ENCODE data around the gene HOXD10.

HOXD10 gene

DNA sequence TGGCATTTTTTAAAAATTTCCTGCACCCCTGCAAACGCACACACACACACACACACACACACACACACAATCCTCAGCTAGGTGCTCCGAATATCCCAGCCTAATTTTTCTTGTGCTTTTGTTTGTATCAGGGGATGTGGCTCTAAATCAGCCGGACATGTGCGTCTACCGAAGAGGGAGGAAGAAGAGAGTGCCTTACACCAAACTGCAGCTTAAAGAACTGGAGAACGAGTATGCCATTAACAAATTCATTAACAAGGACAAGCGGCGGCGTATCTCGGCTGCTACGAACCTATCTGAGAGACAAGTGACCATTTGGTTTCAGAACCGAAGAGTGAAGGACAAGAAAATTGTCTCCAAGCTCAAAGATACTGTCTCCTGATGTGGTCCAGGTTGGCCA is 22.2 kb upstream of the HOXD10 start:
- no peak for ATAC-seq
- TF ChIP-seq BACH2 (CRISPR knock-in tag; IDR thresholded peaks at IDR 0.05; ENCODE audit: borderline replicate concordance) = no peak
- no peak for TF ChIP-seq ARNTL (CRISPR knock-in tag; IDR thresholded peaks at IDR 0.05; ENCODE audit: borderline replicate concordance, low read depth)
- TF ChIP-seq ZNF565 (CRISPR knock-in tag; conservative IDR thresholded peaks at IDR 0.05; ENCODE audit: low read depth) = no peak
- TF ChIP-seq ESRRG (CRISPR knock-in tag; IDR thresholded peaks at IDR 0.05) = no peak
- TF ChIP-seq PPARA (CRISPR knock-in tag; IDR thresholded peaks at IDR 0.05; ENCODE audit: borderline replicate concordance) = no peak
- no peak for TF ChIP-seq ZNF8 (CRISPR knock-in tag; IDR thresholded peaks at IDR 0.05)
- no peak for TF ChIP-seq CSDC2 (CRISPR knock-in tag; IDR thresholded peaks at IDR 0.05)
- no peak for TF ChIP-seq ZFP30 (CRISPR knock-in tag; IDR thresholded peaks at IDR 0.05)
- TF ChIP-seq ISL1 (CRISPR knock-in tag; IDR thresholded peaks at IDR 0.05) = no peak
- no peak for TF ChIP-seq RARB (CRISPR knock-in tag; IDR thresholded peaks at IDR 0.05)
- TF ChIP-seq CSRNP3 (CRISPR knock-in tag; IDR thresholded peaks at IDR 0.05) = no peak
- no peak for TF ChIP-seq GLIS3 (CRISPR knock-in tag; IDR thresholded peaks at IDR 0.05)
- no peak for TF ChIP-seq ZC3H10 (CRISPR knock-in tag; IDR thresholded peaks at IDR 0.05)
- TF ChIP-seq TCF4 (CRISPR knock-in tag; IDR thresholded peaks at IDR 0.05; ENCODE audit: borderline replicate concordance) = no peak
- TF ChIP-seq, protein P1, sequence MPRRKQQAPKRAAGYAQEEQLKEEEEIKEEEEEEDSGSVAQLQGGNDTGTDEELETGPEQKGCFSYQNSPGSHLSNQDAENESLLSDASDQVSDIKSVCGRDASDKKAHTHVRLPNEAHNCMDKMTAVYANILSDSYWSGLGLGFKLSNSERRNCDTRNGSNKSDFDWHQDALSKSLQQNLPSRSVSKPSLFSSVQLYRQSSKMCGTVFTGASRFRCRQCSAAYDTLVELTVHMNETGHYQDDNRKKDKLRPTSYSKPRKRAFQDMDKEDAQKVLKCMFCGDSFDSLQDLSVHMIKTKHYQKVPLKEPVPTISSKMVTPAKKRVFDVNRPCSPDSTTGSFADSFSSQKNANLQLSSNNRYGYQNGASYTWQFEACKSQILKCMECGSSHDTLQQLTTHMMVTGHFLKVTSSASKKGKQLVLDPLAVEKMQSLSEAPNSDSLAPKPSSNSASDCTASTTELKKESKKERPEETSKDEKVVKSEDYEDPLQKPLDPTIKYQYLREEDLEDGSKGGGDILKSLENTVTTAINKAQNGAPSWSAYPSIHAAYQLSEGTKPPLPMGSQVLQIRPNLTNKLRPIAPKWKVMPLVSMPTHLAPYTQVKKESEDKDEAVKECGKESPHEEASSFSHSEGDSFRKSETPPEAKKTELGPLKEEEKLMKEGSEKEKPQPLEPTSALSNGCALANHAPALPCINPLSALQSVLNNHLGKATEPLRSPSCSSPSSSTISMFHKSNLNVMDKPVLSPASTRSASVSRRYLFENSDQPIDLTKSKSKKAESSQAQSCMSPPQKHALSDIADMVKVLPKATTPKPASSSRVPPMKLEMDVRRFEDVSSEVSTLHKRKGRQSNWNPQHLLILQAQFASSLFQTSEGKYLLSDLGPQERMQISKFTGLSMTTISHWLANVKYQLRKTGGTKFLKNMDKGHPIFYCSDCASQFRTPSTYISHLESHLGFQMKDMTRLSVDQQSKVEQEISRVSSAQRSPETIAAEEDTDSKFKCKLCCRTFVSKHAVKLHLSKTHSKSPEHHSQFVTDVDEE (CRISPR knock-in tag; IDR thresholded peaks at IDR 0.05) = no peak
- TF ChIP-seq TOX (CRISPR knock-in tag; IDR thresholded peaks at IDR 0.05; ENCODE audit: borderline replicate concordance) = no peak

DNA sequence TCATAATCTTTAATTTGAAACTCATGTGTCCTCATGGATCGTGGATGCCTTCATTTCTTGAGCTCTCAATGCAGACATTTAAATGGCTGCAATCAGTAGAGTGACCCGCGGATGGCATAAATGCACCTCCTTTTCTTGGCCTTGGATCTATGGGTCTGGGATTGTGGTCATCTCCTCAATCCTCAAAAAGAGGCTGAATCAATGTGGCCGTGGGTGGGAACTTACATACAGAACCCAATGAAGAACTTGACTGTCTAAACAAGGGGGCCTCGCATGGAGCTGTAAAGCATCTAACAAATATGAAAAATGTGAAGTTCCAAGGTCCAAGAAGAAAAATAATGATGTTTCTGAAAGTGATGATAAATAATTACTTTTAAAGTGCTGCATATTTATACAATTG is 21.2 kb upstream of the HOXD10 start:
- no peak for ATAC-seq
- no peak for TF ChIP-seq OSR1 (CRISPR knock-in tag; IDR thresholded peaks at IDR 0.05)
- TF ChIP-seq ZNF70 (CRISPR knock-in tag; IDR thresholded peaks at IDR 0.05) = no peak
- no peak for TF ChIP-seq RARB (CRISPR knock-in tag; IDR thresholded peaks at IDR 0.05)
- TF ChIP-seq PPARA (CRISPR knock-in tag; IDR thresholded peaks at IDR 0.05; ENCODE audit: borderline replicate concordance) = no peak
- no peak for TF ChIP-seq GLIS3 (CRISPR knock-in tag; IDR thresholded peaks at IDR 0.05)
- no peak for TF ChIP-seq ZFP30 (CRISPR knock-in tag; IDR thresholded peaks at IDR 0.05)
- TF ChIP-seq ISL1 (CRISPR knock-in tag; IDR thresholded peaks at IDR 0.05) = no peak
- no peak for TF ChIP-seq ARNTL (CRISPR knock-in tag; IDR thresholded peaks at IDR 0.05; ENCODE audit: borderline replicate concordance, low read depth)
- TF ChIP-seq, protein P1 (CRISPR knock-in tag; IDR thresholded peaks at IDR 0.05) = no peak
- no peak for TF ChIP-seq CREB5 (CRISPR knock-in tag; IDR thresholded peaks at IDR 0.05; ENCODE audit: low read depth)
- no peak for TF ChIP-seq ZNF565 (CRISPR knock-in tag; conservative IDR thresholded peaks at IDR 0.05; ENCODE audit: low read depth)
- TF ChIP-seq PATZ1 (CRISPR knock-in tag; IDR thresholded peaks at IDR 0.05; ENCODE audit: borderline replicate concordance) = no peak
